PC-3 (cell line): ENCODE measurements around the gene PLPP3. TPM values are rescaled to one million over a fixed set of nuclear protein-coding genes. Genes with fewer than 3 reads are reported as not detected.

Experiments
- ATAC-seq: fragments of 200-7000 bp; cut with Tn5 transposase; 2 replicates; pipeline ENCODE4 v1.9.1; 2020; ENCODE audit warnings: mild to moderate bottlenecking, moderate library complexity
- Bru-seq: library from RNA; stranded (reverse); fragments of 400-500 nt; gene quantifications from one replicate; lab custom pipeline; 2021; lab: Mats Ljungman, UMichigan
- BruChase-seq, 2 experiments: library from RNA; stranded (reverse); fragments of 400-500 nt; gene quantifications; one replicate each; lab custom pipeline; 2021; lab: Mats Ljungman, UMichigan
- BruUV-seq: library from RNA; stranded (reverse); fragments of 400-500 nt; replicated peaks from 2 replicates; lab custom pipeline; 2021; lab: Mats Ljungman, UMichigan
- CTCF ChIA-PET: fragments of 300-600 bp; sonication (Branson Sonifier 250); formaldehyde crosslinking; loops from one replicate; lab custom pipeline; 2022; ENCODE audit warnings: antibody characterized with exemption; lab: Charles Lee
- POLR2A ChIA-PET: fragments of 300-600 bp; sonication (Branson Sonifier 250); formaldehyde crosslinking; loops from one replicate; lab custom pipeline; 2022; ENCODE audit warnings: antibody characterized with exemption; ENCODE audit not compliant: unreplicated experiment; lab: Charles Lee
- DNase-seq: peaks from one replicate; pipeline ENCODE4 v3.0.0-alpha.2; 2015
- H2AFZ ChIP-seq: fragments of 300-600 bp; sonication (generic); 2 replicates; pipeline ENCODE4 v1.6.0; 2016; ENCODE audit warnings: antibody characterized with exemption, low read length
- H3F3A ChIP-seq: fragments of 300-600 bp; sonication (generic); one replicate; pipeline ENCODE4 v1.6.0; 2017; ENCODE audit warnings: antibody characterized with exemption, low read length, control low read depth, mild to moderate bottlenecking; ENCODE audit not compliant: unreplicated experiment
- H3K27ac ChIP-seq: fragments of 300-600 bp; sonication (generic); 2 replicates; pipeline ENCODE4 v1.5.1; 2016; ENCODE audit warnings: mild to moderate bottlenecking, low read length
- H3K27me3 ChIP-seq: fragments of 300-600 bp; sonication (generic); 2 replicates; pipeline ENCODE4 v1.6.1; 2016; ENCODE audit warnings: low read length, mixed read lengths
- H3K36me3 ChIP-seq: fragments of 300-600 bp; sonication (generic); 2 replicates; pipeline ENCODE4 v1.6.1; 2016; ENCODE audit warnings: low read depth, mixed run types, low read length, mixed read lengths
- H3K4me1 ChIP-seq: fragments of 300-600 bp; sonication (generic); 2 replicates; pipeline ENCODE4 v1.5.1; 2016; ENCODE audit warnings: low read length; ENCODE audit not compliant: insufficient read depth
- H3K4me2 ChIP-seq: fragments of 300-600 bp; sonication (generic); 2 replicates; pipeline ENCODE4 v1.6.0; 2016; ENCODE audit warnings: low read length
- H3K4me3 ChIP-seq: fragments of 300-600 bp; sonication (generic); 2 replicates; pipeline ENCODE4 v1.5.1; 2016; ENCODE audit warnings: mild to moderate bottlenecking, low read length, mixed read lengths
- H3K79me2 ChIP-seq: fragments of 300-600 bp; sonication (generic); 2 replicates; pipeline ENCODE4 v1.6.1; 2017; ENCODE audit warnings: low read length, mixed read lengths
- H3K9ac ChIP-seq: fragments of 300-600 bp; sonication (generic); 2 replicates; pipeline ENCODE4 v1.6.0; 2016; ENCODE audit warnings: mild to moderate bottlenecking, low read length
- H3K9me2 ChIP-seq: fragments of 300-600 bp; sonication (generic); replicated peaks from 2 replicates; pipeline ENCODE4 v1.6.1; 2016; ENCODE audit warnings: mixed run types, low read length, mixed read lengths
- H3K9me3 ChIP-seq: fragments of 300-600 bp; sonication (generic); 2 replicates; pipeline ENCODE4 v1.6.1; 2016; ENCODE audit warnings: low read length, mixed read lengths
- H4K20me1 ChIP-seq: fragments of 300-600 bp; sonication (generic); 2 replicates; pipeline ENCODE4 v1.6.1; 2016; ENCODE audit warnings: low read length, mixed read lengths
- CTCF ChIP-seq: fragments of 300-600 bp; sonication (generic); conservative IDR thresholded peaks from 2 replicates; pipeline ENCODE4 v1.5.1; 2017; ENCODE audit warnings: antibody characterized with exemption, low read depth, mild to moderate bottlenecking, low read length
- EZH2 ChIP-seq: fragments of 300-600 bp; sonication (generic); IDR thresholded peaks from one replicate; pipeline ENCODE4 v1.6.1; 2017; ENCODE audit warnings: antibody characterized with exemption, mild to moderate bottlenecking, low read length; ENCODE audit not compliant: unreplicated experiment
- EZH2phosphoT487 ChIP-seq: fragments of 300-600 bp; sonication (generic); IDR thresholded peaks from 2 replicates; pipeline ENCODE4 v1.6.1; 2018; ENCODE audit warnings: mild to moderate bottlenecking, antibody characterized with exemption, low read length, borderline replicate concordance
- intact Hi-C: fragments of 100-400 bp; cut with micrococcal nuclease; formaldehyde crosslinking; loops from 2 replicates; pipeline ENCODE4 v1.9.0; 2023
- long read RNA-seq: library from polyadenylated mRNA; unstranded; transcript quantifications from one replicate; pipeline ENCODE4 v2.0.0, GENCODE V29; 2021; ENCODE audit not compliant: unreplicated experiment
- total RNA-seq: library from RNA; depleted of rRNA; stranded (reverse); fragments of >200 nt; gene quantifications from 2 replicates; pipeline ENCODE4 v1.2.3, GENCODE V29; 2014; rRNA removed

PLPP3 gene
- total RNA-seq (32.8 and 41.0 TPM in 2 replicates), Bru-seq, nascent RNA (percentile 95 among the genes with signal in this experiment), BruChase-seq, experiment 1, labeled RNA remaining after a 6-hour chase (percentile 80 among the genes with signal in this experiment), BruChase-seq, experiment 2, labeled RNA remaining after a 2-hour chase (percentile 82 among the genes with signal in this experiment)
- long read RNA-seq, transcript PLPP3-202 (2 exons, 2,039 nt) = minor isoform, 5 of 108 reads
- long read RNA-seq, transcript PLPP3-201 (6 exons, 3,292 nt) = major isoform, 74 of 108 reads
- long read RNA-seq, partial matches to known transcripts = 15 of 108 reads
- long read RNA-seq, other reads (novel, unspliced or antisense) = 14 of 108 reads

GRCh38 chr1:56578963-56579875 lies at the start of gene PLPP3:
Gene PLPP3, minus strand, starts transcription at chr1:56579563. Its CDS starts 547 bp downstream, at chr1:56579016.
- peaks cover 33% of the 10 kb centered on the region for H3K4me1 ChIP-seq
- BruUV-seq = TSS peak; percentile 36
- peak within 1 kb of the TSS; percentile 73 for H3K9ac ChIP-seq
- no peaks in the 10 kb centered on the region for H3F3A ChIP-seq
- ATAC-seq (peak; percentile 78), DNase-seq (peak; percentile 86)
- peaks cover 50% of the 10 kb centered on the region for H3K79me2 ChIP-seq
- peak within 1 kb of the TSS; percentile 94 for H2AFZ ChIP-seq
- H3K4me3 ChIP-seq = peak within 1 kb of the TSS; percentile 94
- H3K4me2 ChIP-seq = peak within 1 kb of the TSS; percentile 91
- no peaks in the 10 kb centered on the region for H3K27me3 ChIP-seq
- peaks cover 33% of the 10 kb centered on the region for H4K20me1 ChIP-seq
- H3K36me3 ChIP-seq = no peaks in the 10 kb centered on the region
- no peaks in the 10 kb centered on the region for H3K9me3 ChIP-seq
- ChIA-PET CTCF (interaction anchor here (0.6 to 1.1 kb wide), 4 partner anchors 110 to 1072 kb away, joined by 3 to 7 read pairs (median 3); no protein-coding TSS in a partner anchor), POLR2A (interaction anchor here (0.6 to 1.5 kb wide), 5 partner anchors 10 to 1151 kb away, joined by 3 to 6 read pairs (median 5); no protein-coding TSS in a partner anchor)
- TF ChIP-seq CTCF (peak; percentile 56), EZH2phosphoT487 (no peak), EZH2 (no peak)
- intact Hi-C loops = loop anchor here (1.0 to 10.0 kb wide), 11 partner anchors 107 to 1104 kb away; no protein-coding TSS in a partner anchor
- no peaks in the 10 kb centered on the region for H3K9me2 ChIP-seq
- H3K27ac ChIP-seq = peak within 1 kb of the TSS; percentile 68

GRCh38 chr1:56627636-56628039 lies 48.3 kb upstream of the PLPP3 start:
- H3K79me2 ChIP-seq = no peaks in the 10 kb centered on the region
- peak overlapping the region; percentile 33; the same call in 1 of the 2 replicates for H2AFZ ChIP-seq
- no peak for TF ChIP-seq CTCF
- TF ChIP-seq EZH2phosphoT487 = no peak
- no peak for TF ChIP-seq EZH2
- H4K20me1 ChIP-seq = no peaks in the 10 kb centered on the region
- no peaks in the 10 kb centered on the region for H3K9me2 ChIP-seq
- CTCF ChIA-PET = interaction anchor here (0.5 to 0.6 kb wide), 2 partner anchors 164 to 759 kb away, joined by 10 to 20 read pairs; no protein-coding TSS in a partner anchor
- H3K27me3 ChIP-seq = no peaks in the 10 kb centered on the region
- POLR2A ChIA-PET = interaction anchor here (0.5 to 0.6 kb wide), 3 partner anchors 31 to 1506 kb away, joined by 3 to 8 read pairs (median 3); no protein-coding TSS in a partner anchor
- peaks cover 44% of the 10 kb centered on the region for H3K4me1 ChIP-seq
- H3F3A ChIP-seq = no peaks in the 10 kb centered on the region
- peak overlapping the region; percentile 84 for H3K27ac ChIP-seq
- no peaks in the 10 kb centered on the region for H3K36me3 ChIP-seq
- no peak overlapping the region for H3K4me3 ChIP-seq
- no peaks in the 10 kb centered on the region for H3K9me3 ChIP-seq
- BruUV-seq = no TSS peak
- H3K4me2 ChIP-seq = peak overlapping the region; percentile 58
- intact Hi-C loops = loop anchor here (1.0 to 5.0 kb wide), 4 partner anchors 17 to 81 kb away; partner anchors contain the start of gene PRKAA2
- ATAC-seq = peak; percentile 89
- H3K9ac ChIP-seq = peak overlapping the region; percentile 31
- peak; percentile 80 for DNase-seq
